HG02970 (cell line): ENCODE results near the gene NANP.
"Not testable (repeated sequence)": the region's sequence is repeated elsewhere in the genome, so short reads cannot be mapped to it uniquely, and the experiment has no call there.

ENCODE experiments used
- ATAC-seq: cut with Tn5 transposase; IDR thresholded peaks from one replicate; pipeline ENCODE4 v1.9.1; 2021; ENCODE audit warnings: mild to moderate bottlenecking, moderate library complexity, moderate number of reproducible peaks; ENCODE audit not compliant: unreplicated experiment, low FRiP score

NANP gene

GRCh38 chr20:25608774-25609173 lies 15.0 kb downstream of the NANP start:
- ATAC-seq = no peak

GRCh38 chr20:25606094-25606695 lies 17.6 kb downstream of the NANP start:
- ATAC-seq = no peak

- ATAC-seq = no peak
Measured at GRCh38 chr20:25605148-25605547, 18.7 kb downstream of the NANP start.

- ATAC-seq = no peak
Measured at GRCh38 chr20:25604611-25605010, 19.2 kb downstream of the NANP start.

GRCh38 chr20:25602914-25603309 lies 20.9 kb downstream of the NANP start:
- not testable (repeated sequence) for ATAC-seq

GRCh38 chr20:25602191-25602913 lies 21.5 kb downstream of the NANP start:
- not testable (repeated sequence) for ATAC-seq

GRCh38 chr20:25601659-25602058 lies 22.2 kb downstream of the NANP start:
- ATAC-seq = no peak

GRCh38 chr20:25600632-25601031 lies 23.2 kb downstream of the NANP start:
- no peak for ATAC-seq

- no peak for ATAC-seq
Measured at GRCh38 chr20:25592135-25592852, 31.5 kb downstream of the NANP start.

GRCh38 chr20:25590778-25591177 lies 33.0 kb downstream of the NANP start:
- ATAC-seq = not testable (repeated sequence)

- ATAC-seq = no peak
Measured at GRCh38 chr20:25588491-25588890, 35.3 kb downstream of the NANP start.

- ATAC-seq = no peak
Measured at GRCh38 chr20:25587536-25587935, 36.3 kb downstream of the NANP start.

GRCh38 chr20:25586877-25587276 lies 36.9 kb downstream of the NANP start:
- ATAC-seq = no peak

- peak; percentile 56 for ATAC-seq
Measured at GRCh38 chr20:25584905-25585704, 38.7 kb downstream of the NANP start, which contains the start of gene NINL. NINL (minus strand) TSS chr20:25585531; CDS start chr20:25526587, 58,944 bp downstream.

- not testable (repeated sequence) for ATAC-seq
Measured at GRCh38 chr20:25583607-25584006, 40.2 kb downstream of the NANP start.

- no peak for ATAC-seq
Measured at GRCh38 chr20:25580711-25581110, 43.1 kb downstream of the NANP start.

- no peak for ATAC-seq
Measured at GRCh38 chr20:25579081-25579770, 44.6 kb downstream of the NANP start.

- ATAC-seq = no peak
Measured at GRCh38 chr20:25576783-25577530, 46.9 kb downstream of the NANP start.

GRCh38 chr20:25574411-25574810 lies 49.4 kb downstream of the NANP start:
- no peak for ATAC-seq
